Trophoblast cell (in vitro differentiated cells and primary cell): ENCODE measurements around the gene KCNQ1.
A peak's percentile ranks its signal among the peaks of the same experiment; 100 is the strongest.

Experiments used
- DNase-seq, 2 donors: peaks; one replicate each; pipeline ENCODE4 v3.0.0-alpha.2; 2016
- H2AFZ ChIP-seq: 2 replicates; pipeline ENCODE4 v1.6.1; 2013; ENCODE audit warnings: low read length, moderate library complexity, mild to moderate bottlenecking; ENCODE audit not compliant: insufficient read depth, poor library complexity
- H2AK5ac ChIP-seq: 2 replicates; pipeline ENCODE4 v1.6.1; 2013; ENCODE audit warnings: mild to moderate bottlenecking, low read length
- H2BK120ac ChIP-seq: 2 replicates; pipeline ENCODE4 v1.6.1; 2013; ENCODE audit warnings: low read length, mild to moderate bottlenecking, moderate library complexity; ENCODE audit not compliant: insufficient read depth, poor library complexity
- H2BK12ac ChIP-seq: 2 replicates; pipeline ENCODE4 v1.6.1; 2013; ENCODE audit warnings: mild to moderate bottlenecking, low read length, moderate library complexity
- H2BK5ac ChIP-seq: 2 replicates; pipeline ENCODE4 v1.6.1; 2013; ENCODE audit warnings: low read length, low read depth, moderate library complexity, mild to moderate bottlenecking; ENCODE audit not compliant: poor library complexity
- H3K14ac ChIP-seq: 2 replicates; pipeline ENCODE4 v1.6.1; 2013; ENCODE audit warnings: mild to moderate bottlenecking, low read length
- H3K18ac ChIP-seq: 2 replicates; pipeline ENCODE4 v1.6.1; 2013; ENCODE audit warnings: mild to moderate bottlenecking, low read length
- H3K23ac ChIP-seq: 2 replicates; pipeline ENCODE4 v1.6.1; 2013; ENCODE audit warnings: low read length
- H3K27ac ChIP-seq: 2 replicates; pipeline ENCODE4 v1.5.1; 2013; ENCODE audit warnings: low read depth, mild to moderate bottlenecking, inconsistent platforms, low read length, moderate library complexity
- H3K27me3 ChIP-seq: 2 replicates; pipeline ENCODE4 v1.6.1; 2013; ENCODE audit warnings: inconsistent platforms, mild to moderate bottlenecking, low read length, moderate library complexity; ENCODE audit not compliant: insufficient read depth
- H3K36me3 ChIP-seq, 2 experiments: 1 replicate in 1 of 2; 2 replicates in 1 of 2; pipeline ENCODE4 v1.6.1; 2013; ENCODE audit warnings: low read length in 2 of 2, mild to moderate bottlenecking in 2 of 2, moderate library complexity in 1 of 2; ENCODE audit not compliant: insufficient read depth in 2 of 2, control insufficient read depth in 1 of 2
- H3K4ac ChIP-seq: 2 replicates; pipeline ENCODE4 v1.6.1; 2013; ENCODE audit warnings: low read depth, mild to moderate bottlenecking, low read length, moderate library complexity
- H3K4me1 ChIP-seq, 2 experiments: 1 replicate in 1 of 2; 2 replicates in 1 of 2; pipeline ENCODE4 v1.6.1; 2013; ENCODE audit warnings: low read length in 2 of 2, mild to moderate bottlenecking in 2 of 2, moderate library complexity in 1 of 2; ENCODE audit not compliant: insufficient read depth in 2 of 2, control insufficient read depth in 1 of 2
- H3K4me2 ChIP-seq: 2 replicates; pipeline ENCODE4 v1.6.1; 2013; ENCODE audit warnings: inconsistent platforms, mild to moderate bottlenecking, low read length, moderate library complexity
- H3K4me3 ChIP-seq: 2 replicates; pipeline ENCODE4 v1.5.1; 2013; ENCODE audit warnings: mild to moderate bottlenecking, low read depth, low read length, inconsistent platforms
- H3K79me1 ChIP-seq: one replicate; pipeline ENCODE4 v1.6.1; 2013; ENCODE audit warnings: low read length
- H3K79me2 ChIP-seq: 2 replicates; pipeline ENCODE4 v1.6.1; 2013; ENCODE audit warnings: low read length, mild to moderate bottlenecking; ENCODE audit not compliant: control insufficient read depth, insufficient read depth, poor library complexity
- H3K9ac ChIP-seq: 2 replicates; pipeline ENCODE4 v1.6.1; 2013; ENCODE audit warnings: mild to moderate bottlenecking, low read length
- H3K9me3 ChIP-seq: 2 replicates; pipeline ENCODE4 v1.6.1; 2013; ENCODE audit warnings: low read depth, mild to moderate bottlenecking, control low read depth, inconsistent platforms, low read length; ENCODE audit not compliant: insufficient read depth
- H4K12ac ChIP-seq: 2 replicates; pipeline ENCODE4 v1.6.1; 2013; ENCODE audit warnings: low read depth, mild to moderate bottlenecking, low read length, moderate library complexity
- H4K8ac ChIP-seq: 2 replicates; pipeline ENCODE4 v1.6.1; 2013; ENCODE audit warnings: low read depth, mild to moderate bottlenecking, low read length, moderate library complexity
- H4K91ac ChIP-seq: one replicate; pipeline ENCODE4 v1.6.1; 2013; ENCODE audit warnings: low read depth, mild to moderate bottlenecking, low read length, moderate library complexity
- WGBS: extraction: QIAGEN DNeasy Blood & Tissue Kit; methylation state at CpG from one replicate; pipeline ENCODE4 v1.1.7; 2013; ENCODE audit warnings: missing lambda C conversion rate; ENCODE audit not compliant: insufficient read length, insufficient coverage; ENCODE audit errors: extremely low coverage; 5-methylcytosine and 5-hydroxymethylcytosine counted together

The KCNQ1 gene

DNA sequence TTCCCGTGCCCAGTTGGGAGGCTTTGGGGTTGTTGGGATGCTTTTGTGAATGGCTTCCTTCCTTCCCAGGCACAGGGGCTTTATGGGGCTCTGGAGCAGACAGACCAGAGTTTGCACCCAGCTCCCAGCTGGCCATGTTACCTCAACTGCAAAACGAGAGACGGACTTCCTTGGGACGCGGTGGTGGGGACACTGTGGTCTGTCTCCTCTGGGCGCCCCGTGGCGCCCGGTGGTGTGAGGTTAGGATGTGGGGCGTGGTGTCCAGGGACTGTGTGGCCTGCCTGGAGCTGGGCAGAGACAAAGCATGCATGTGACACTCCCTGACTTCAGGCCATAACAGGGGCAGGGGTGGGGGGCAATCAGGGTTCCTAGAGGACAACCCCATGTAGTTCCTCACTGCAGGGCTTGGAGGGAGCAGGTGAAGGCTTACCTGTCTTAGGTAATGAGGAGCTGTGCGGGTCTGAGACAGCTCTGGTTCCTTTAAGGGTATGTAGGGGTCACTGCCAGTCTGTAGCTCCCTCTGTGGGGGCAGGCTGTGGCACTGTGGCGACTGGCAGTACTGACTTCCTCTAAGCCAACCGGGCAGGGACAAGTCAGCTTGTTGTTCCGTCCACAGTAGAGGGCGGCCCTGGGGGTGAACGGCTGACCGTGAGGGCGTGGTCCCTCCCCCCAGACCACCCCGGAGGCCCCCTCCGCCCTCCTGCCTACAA, 14.4 kb downstream of the KCNQ1 start:
- no peak overlapping the region for H2BK12ac ChIP-seq
- no peaks in the 10 kb centered on the region for H3K79me2 ChIP-seq
- H2BK120ac ChIP-seq, result no peak overlapping the region
- no peak overlapping the region for H3K18ac ChIP-seq
- no peak overlapping the region for H3K27ac ChIP-seq
- H3K4ac ChIP-seq, result no peak overlapping the region
- H3K14ac ChIP-seq, result no peak overlapping the region
- H2AK5ac ChIP-seq, result no peak overlapping the region
- no peak overlapping the region for H2AFZ ChIP-seq
- H3K4me3 ChIP-seq, result no peak overlapping the region
- H3K27me3 ChIP-seq, result no peaks in the 10 kb centered on the region
- H3K4me2 ChIP-seq, result no peak overlapping the region
- H3K9ac ChIP-seq, result no peak overlapping the region
- peaks cover 2% of the 10 kb centered on the region for H3K9me3 ChIP-seq
- no peak overlapping the region for H3K23ac ChIP-seq
- H3K36me3 ChIP-seq, result no peaks in the 10 kb centered on the region
- no peak overlapping the region for H4K12ac ChIP-seq
- no peak overlapping the region for H4K8ac ChIP-seq
- H3K4me1 ChIP-seq, result peaks cover 2 to 10% of the 10 kb centered on the region in 2 experiments
- no peaks in the 10 kb centered on the region for H3K79me1 ChIP-seq
- no peak overlapping the region for H4K91ac ChIP-seq
- WGBS, result no CpG with 5 or more reads among the region's 20 CpGs
- no peak for DNase-seq
- H2BK5ac ChIP-seq, result no peak overlapping the region

DNA sequence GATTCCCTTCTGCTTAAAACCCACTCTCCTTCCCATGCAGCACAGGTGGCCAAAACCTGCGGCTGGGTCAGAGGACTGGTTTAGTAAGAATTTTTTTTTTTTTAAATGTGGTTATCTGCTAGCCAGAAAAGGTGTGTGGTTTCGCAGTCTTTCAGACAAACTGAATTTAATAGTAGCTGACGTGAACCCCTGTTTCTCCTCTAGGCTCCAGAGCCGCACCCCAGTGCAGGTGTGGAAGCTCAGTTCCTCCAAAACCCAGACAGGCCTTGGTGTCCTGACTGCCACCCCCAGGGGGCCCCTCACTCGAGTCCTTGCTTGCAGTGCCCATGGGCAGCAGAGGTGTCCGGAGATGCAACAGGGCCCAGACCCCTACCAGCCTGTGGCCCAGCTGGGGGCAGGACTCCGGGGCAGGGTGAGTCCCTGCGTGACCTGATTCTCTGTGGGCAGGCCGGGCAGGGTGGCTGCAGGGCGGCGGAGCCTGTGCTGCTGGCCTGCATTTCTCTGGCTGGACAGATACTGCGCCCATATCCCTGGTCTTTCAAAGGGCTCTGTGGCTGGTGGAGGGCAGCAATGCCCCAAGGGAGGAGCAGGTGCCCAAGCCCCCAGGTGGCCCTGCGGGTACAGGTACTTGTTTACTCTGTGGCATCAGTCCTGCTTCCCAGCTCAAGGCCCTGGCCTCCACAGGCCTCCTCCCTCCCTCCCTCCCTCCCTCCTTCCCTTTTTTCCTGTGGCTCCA, 15.2 kb downstream of the KCNQ1 start:
- Histone ChIP-seq H3K4me1 (peaks cover 2 to 10% of the 10 kb centered on the region in 2 experiments), H3K14ac (no peak overlapping the region), H4K91ac (no peak overlapping the region), H3K79me2 (no peaks in the 10 kb centered on the region), H4K8ac (no peak overlapping the region), H3K18ac (no peak overlapping the region), H3K9ac (no peak overlapping the region), H3K4ac (no peak overlapping the region), H3K4me2 (no peak overlapping the region), H3K9me3 (peaks cover 2% of the 10 kb centered on the region), H2AK5ac (no peak overlapping the region), H3K27me3 (no peaks in the 10 kb centered on the region), H2AFZ (no peak overlapping the region), H3K36me3 (no peaks in the 10 kb centered on the region), H2BK5ac (no peak overlapping the region), H3K79me1 (no peaks in the 10 kb centered on the region), H3K4me3 (peak overlapping the region; percentile 25), H4K12ac (no peak overlapping the region), H2BK12ac (no peak overlapping the region), H2BK120ac (no peak overlapping the region), H3K27ac (no peak overlapping the region), H3K23ac (no peak overlapping the region)
- no CpG with 5 or more reads among the region's 13 CpGs for WGBS
- DNase-seq, result no peak

DNA sequence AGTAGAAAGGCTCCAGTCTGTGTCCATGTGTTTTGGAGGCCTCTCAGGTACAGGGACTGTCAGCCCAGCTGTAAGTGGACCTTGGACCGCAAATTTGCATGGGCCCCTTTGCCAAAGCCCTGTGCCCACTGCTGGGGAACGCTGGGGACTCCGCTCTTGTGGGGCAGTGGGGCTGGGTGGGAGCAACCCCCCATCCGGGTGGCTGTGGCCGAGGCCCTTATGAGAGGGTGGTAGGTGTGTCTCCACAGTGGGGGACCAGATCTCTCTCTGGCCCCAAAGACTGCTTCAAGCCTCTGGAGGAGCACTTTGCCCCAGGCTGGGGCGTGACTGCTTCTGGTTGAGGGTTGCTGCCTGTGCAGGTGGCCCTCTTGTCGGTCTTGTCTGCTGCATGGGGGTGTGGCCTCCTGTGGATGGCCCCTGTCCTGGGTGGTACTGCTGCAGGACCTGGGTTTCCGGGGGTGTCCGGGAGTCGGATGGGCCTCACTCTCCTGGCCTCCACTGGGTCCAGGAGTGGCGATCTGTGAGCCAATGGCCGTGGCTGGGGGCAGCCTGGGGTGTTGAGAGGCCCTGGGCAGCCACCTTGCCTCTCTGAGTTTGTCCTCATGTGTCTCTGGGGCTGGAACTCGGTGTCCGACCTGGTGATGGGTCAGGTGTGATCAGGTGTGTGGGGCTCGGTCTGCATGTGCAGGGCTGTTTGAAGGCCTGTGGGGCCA, 15.9 kb downstream of the KCNQ1 start:
- Histone ChIP-seq H3K9ac (no peak overlapping the region), H3K4me2 (no peak overlapping the region), H3K36me3 (no peaks in the 10 kb centered on the region), H2BK5ac (no peak overlapping the region), H2AFZ (no peak overlapping the region), H3K18ac (no peak overlapping the region), H3K27ac (no peak overlapping the region), H3K23ac (no peak overlapping the region), H3K14ac (no peak overlapping the region), H3K9me3 (peaks cover 2% of the 10 kb centered on the region), H3K79me2 (no peaks in the 10 kb centered on the region), H3K4me1 (peaks cover 2 to 10% of the 10 kb centered on the region in 2 experiments), H2BK12ac (no peak overlapping the region), H4K12ac (no peak overlapping the region), H4K91ac (no peak overlapping the region), H3K4me3 (no peak overlapping the region), H4K8ac (no peak overlapping the region), H3K79me1 (no peaks in the 10 kb centered on the region), H3K4ac (no peak overlapping the region), H3K27me3 (no peaks in the 10 kb centered on the region), H2BK120ac (no peak overlapping the region), H2AK5ac (no peak overlapping the region)
- WGBS, result no CpG with 5 or more reads among the region's 15 CpGs
- DNase-seq, result no peak

DNA sequence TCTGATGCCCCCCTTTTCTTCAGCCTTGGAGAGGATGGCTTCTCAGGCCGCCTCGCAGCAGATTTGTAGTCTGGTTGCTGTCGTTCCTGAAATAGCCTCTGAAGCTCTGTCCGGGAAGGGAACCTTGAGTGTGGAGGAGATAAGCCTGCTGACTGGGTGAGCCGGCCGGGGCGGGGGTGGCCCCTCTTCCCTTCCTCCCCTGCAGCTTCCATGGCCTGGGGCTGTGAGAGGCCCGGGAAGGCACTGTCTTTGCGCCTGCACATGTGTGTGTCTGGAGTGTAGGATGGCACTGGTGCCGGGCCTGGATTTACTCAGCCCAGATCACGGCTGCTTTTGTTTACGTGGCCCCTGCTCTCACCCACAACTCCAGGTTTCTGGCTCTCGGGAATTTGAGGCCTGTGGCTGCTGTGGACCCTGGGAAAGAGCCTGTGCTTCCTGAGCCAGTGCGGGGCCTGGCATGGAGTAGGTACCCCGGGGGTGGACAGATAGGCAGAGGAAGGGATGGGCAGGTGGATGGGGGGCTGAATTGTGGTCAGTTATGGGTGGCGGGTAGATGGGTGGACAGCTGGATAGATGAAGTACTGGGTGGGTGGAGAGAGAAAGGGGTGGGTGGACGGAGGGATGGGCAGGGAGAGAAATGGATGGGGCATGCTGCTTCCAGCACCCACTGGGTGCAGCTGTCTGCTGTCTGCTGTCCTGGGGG, 16.6 kb downstream of the KCNQ1 start:
- H3K4ac ChIP-seq, result no peak overlapping the region
- H3K4me1 ChIP-seq, result peaks cover 2 to 10% of the 10 kb centered on the region in 2 experiments
- H3K9me3 ChIP-seq, result peaks cover 2% of the 10 kb centered on the region
- no peak overlapping the region for H2AFZ ChIP-seq
- H4K12ac ChIP-seq, result no peak overlapping the region
- no peak overlapping the region for H3K27ac ChIP-seq
- H3K79me1 ChIP-seq, result no peaks in the 10 kb centered on the region
- no peak overlapping the region for H4K8ac ChIP-seq
- no peak overlapping the region for H3K4me3 ChIP-seq
- no peaks in the 10 kb centered on the region for H3K36me3 ChIP-seq
- H2AK5ac ChIP-seq, result no peak overlapping the region
- H3K23ac ChIP-seq, result no peak overlapping the region
- H3K9ac ChIP-seq, result no peak overlapping the region
- H4K91ac ChIP-seq, result no peak overlapping the region
- H2BK12ac ChIP-seq, result no peak overlapping the region
- no peak overlapping the region for H2BK120ac ChIP-seq
- H2BK5ac ChIP-seq, result no peak overlapping the region
- no peaks in the 10 kb centered on the region for H3K79me2 ChIP-seq
- WGBS, result no CpG with 5 or more reads among the region's 17 CpGs
- H3K14ac ChIP-seq, result no peak overlapping the region
- DNase-seq, result no peak
- H3K27me3 ChIP-seq, result no peaks in the 10 kb centered on the region
- H3K18ac ChIP-seq, result no peak overlapping the region
- no peak overlapping the region for H3K4me2 ChIP-seq
